ENCODE results near the gene GPX1. TPM values are rescaled to one million over a fixed set of nuclear protein-coding genes. Genes with fewer than 3 reads are reported as not detected.
"Not testable (repeated sequence)": the region's sequence is repeated elsewhere in the genome, so short reads cannot be mapped to it uniquely, and the experiment has no call there.

GPX1 gene
- polyA plus RNA-seq, 4 donors: 183 to 419 (median 337) TPM

DNA sequence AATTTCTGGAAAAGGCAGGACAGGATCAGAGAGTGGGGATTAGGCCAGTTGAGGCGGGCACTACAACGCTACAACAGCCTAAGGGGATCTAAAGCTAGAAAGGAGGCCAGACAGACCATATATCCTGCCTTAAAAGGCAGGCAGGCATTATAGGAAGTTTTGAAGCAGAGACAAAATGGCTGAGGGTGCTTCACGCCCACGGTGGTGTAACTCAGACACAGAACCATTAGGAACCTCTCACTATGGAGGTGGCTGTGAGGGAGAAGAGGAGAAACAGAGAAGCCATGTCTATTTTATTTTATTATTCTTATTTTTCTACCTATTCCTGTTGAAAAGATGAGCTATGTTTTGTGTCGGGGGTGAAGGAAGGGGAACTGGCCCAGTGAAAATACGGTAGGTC lies 16.2 kb downstream of the GPX1 start:
- no peak for FAIRE-seq

DNA sequence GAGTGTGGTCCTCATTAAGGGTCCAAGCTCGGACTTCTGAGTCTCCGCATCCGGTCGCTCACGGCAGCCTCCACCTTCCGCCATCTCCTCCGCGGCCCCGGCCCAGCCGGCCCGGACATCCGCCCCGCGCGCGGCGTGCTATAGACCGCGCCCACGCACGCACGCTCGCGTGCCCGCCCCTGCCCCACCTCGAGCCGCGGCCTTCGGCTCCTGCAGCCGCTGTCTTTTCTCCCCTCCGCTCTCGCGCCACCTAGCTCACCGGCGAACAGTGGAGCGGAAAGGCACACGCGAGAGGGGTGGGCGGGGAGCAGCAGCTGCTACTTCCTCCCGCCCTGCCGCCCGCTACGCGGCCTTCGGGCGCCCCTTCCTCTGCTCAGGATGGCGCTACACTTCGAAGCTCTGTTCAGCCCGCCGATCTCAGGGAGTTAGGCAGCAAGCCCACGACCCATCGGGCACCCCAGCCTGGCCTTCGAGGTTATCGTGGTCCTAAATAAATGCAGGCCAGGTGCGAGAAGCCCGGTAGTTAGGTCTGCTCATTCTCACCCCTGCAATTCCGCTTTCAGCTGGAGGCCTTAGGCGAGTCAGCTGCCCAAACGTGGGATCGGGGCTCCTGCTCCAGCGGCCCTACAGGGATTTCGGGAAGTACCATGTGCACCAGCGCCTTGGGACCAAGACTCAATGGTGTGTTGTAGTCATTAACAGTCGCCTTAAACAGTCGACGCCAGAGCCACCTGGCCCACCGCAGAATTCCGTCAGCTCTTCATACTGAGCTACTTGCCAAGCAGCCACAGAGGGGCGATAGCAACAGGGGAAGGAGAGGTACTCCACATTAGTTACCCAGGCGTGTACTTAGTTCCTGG lies 18.0 kb downstream of the GPX1 start, which contains the start of gene USP4:
USP4 (minus strand) TSS at position 113 of the 860 bp plus-strand sequence; CDS start at position 84, 29 bp downstream.
- no peak for FAIRE-seq
- H3K4me1 ChIP-seq (ENCODE audit: control insufficient read depth in 3 of 3, insufficient read depth in 2 of 3, low read depth in 1 of 3, low read length in 2 of 3): peaks cover 2 to 12% (median 6%) of the 10 kb centered on the region in 3 donors
- WGBS, 3 donors: 1 to 2% (median 2%) methylated on average over 59 to 70 of the region's 70 CpGs

More for the DNA sequence above, 16.2 kb downstream of the GPX1 start:
- Histone ChIP-seq H3K27ac (ENCODE audit: low read depth in 1 of 3, low read length in 2 of 3) (peak overlapping the region in 1 of 3 donors; percentile 99), H3K9me3 (ENCODE audit: control insufficient read depth in 2 of 2, insufficient read depth in 1 of 2, low read depth in 1 of 2, low read length in 1 of 2) (no peaks in the 10 kb centered on the region), H3K27me3 (ENCODE audit: control insufficient read depth in 3 of 3, insufficient read depth in 3 of 3, low read length in 3 of 3) (no peaks in the 10 kb centered on the region), H3K4me3 (ENCODE audit: low read depth in 1 of 3, low read length in 3 of 3) (no peak overlapping the region), H3K36me3 (ENCODE audit: control insufficient read depth in 3 of 3, insufficient read depth in 2 of 3, low read depth in 1 of 3, low read length in 3 of 3) (peaks cover 0 to 5% (median 0%) of the 10 kb centered on the region in 3 donors), H3K4me1 (ENCODE audit: control insufficient read depth in 3 of 3, insufficient read depth in 2 of 3, low read depth in 1 of 3, low read length in 2 of 3) (peaks cover 2 to 12% (median 6%) of the 10 kb centered on the region in 3 donors)
- DNase-seq: no peak
- 89 to 96% (median 95%) methylated on average over 6 of the region's 6 CpGs for WGBS, 3 donors

DNA sequence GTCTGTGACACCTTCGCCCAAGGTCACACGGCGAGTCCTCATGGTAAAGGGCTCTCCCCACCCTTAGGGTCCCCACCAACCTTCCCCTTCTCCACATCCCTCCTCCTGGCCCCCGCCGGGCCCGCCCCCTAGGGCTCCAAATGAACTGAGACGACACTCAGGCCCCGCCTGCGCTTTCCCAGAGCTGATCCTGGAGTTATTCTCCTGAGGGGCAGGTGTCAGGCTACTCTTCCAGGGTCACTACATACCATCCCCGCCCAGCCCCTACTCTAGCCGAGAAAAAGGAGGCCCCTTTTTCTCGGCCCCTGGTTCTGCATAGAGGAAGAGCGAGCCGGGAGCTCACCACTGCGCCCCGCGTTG lies 18.6 kb downstream of the GPX1 start:
- Histone ChIP-seq H3K9me3 (ENCODE audit: control insufficient read depth in 2 of 2, insufficient read depth in 1 of 2, low read depth in 1 of 2, low read length in 1 of 2) (no peaks in the 10 kb centered on the region), H3K27ac (ENCODE audit: low read depth in 1 of 3, low read length in 2 of 3) (peak overlapping the region; percentile 99 to 100 (median 99)), H3K27me3 (ENCODE audit: control insufficient read depth in 3 of 3, insufficient read depth in 3 of 3, low read length in 3 of 3) (no peaks in the 10 kb centered on the region), H3K36me3 (ENCODE audit: control insufficient read depth in 3 of 3, insufficient read depth in 2 of 3, low read depth in 1 of 3, low read length in 3 of 3) (peaks cover 3 to 18% (median 5%) of the 10 kb centered on the region in 3 donors), H3K4me1 (ENCODE audit: control insufficient read depth in 3 of 3, insufficient read depth in 2 of 3, low read depth in 1 of 3, low read length in 2 of 3) (peaks cover 2 to 14% (median 6%) of the 10 kb centered on the region in 3 donors), H3K4me3 (ENCODE audit: low read depth in 1 of 3, low read length in 3 of 3) (peak overlapping the region; percentile 86 to 99 (median 88))
- 1% methylated on average over 16 to 17 of the region's 17 CpGs for WGBS, 3 donors
- FAIRE-seq: no peak
- DNase-seq: peak in 1 of 2 donors; percentile 12

More for the DNA sequence above, 18.0 kb downstream of the GPX1 start, which contains the start of gene USP4:
- peak within 1 kb of the TSS; percentile 99 to 100 (median 99) for H3K27ac ChIP-seq (ENCODE audit: low read depth in 1 of 3, low read length in 2 of 3)
- peak within 1 kb of the TSS; percentile 86 to 99 (median 88) for H3K4me3 ChIP-seq (ENCODE audit: low read depth in 1 of 3, low read length in 3 of 3)
- no peaks in the 10 kb centered on the region for H3K9me3 ChIP-seq (ENCODE audit: control insufficient read depth in 2 of 2, insufficient read depth in 1 of 2, low read depth in 1 of 2, low read length in 1 of 2)
- H3K36me3 ChIP-seq (ENCODE audit: control insufficient read depth in 3 of 3, insufficient read depth in 2 of 3, low read depth in 1 of 3, low read length in 3 of 3): peaks cover 0 to 17% (median 3%) of the 10 kb centered on the region in 3 donors
- no peaks in the 10 kb centered on the region for H3K27me3 ChIP-seq (ENCODE audit: control insufficient read depth in 3 of 3, insufficient read depth in 3 of 3, low read length in 3 of 3)
- DNase-seq: peak; percentile 94 to 95

GRCh38 chr3:49333916-49334633 lies 24.1 kb downstream of the GPX1 start:
- DNase-seq (no peak), FAIRE-seq (no peak)
- Histone ChIP-seq H3K4me1 (ENCODE audit: control insufficient read depth in 3 of 3, insufficient read depth in 2 of 3, low read depth in 1 of 3, low read length in 2 of 3) (peaks cover 0 to 7% (median 3%) of the 10 kb centered on the region in 3 donors), H3K9me3 (ENCODE audit: control insufficient read depth in 2 of 2, insufficient read depth in 1 of 2, low read depth in 1 of 2, low read length in 1 of 2) (no peaks in the 10 kb centered on the region), H3K27ac (ENCODE audit: low read depth in 1 of 3, low read length in 2 of 3) (peak overlapping the region in 1 of 3 donors; percentile 27), H3K36me3 (ENCODE audit: control insufficient read depth in 3 of 3, insufficient read depth in 2 of 3, low read depth in 1 of 3, low read length in 3 of 3) (peaks cover 9 to 64% (median 21%) of the 10 kb centered on the region in 3 donors), H3K27me3 (ENCODE audit: control insufficient read depth in 3 of 3, insufficient read depth in 3 of 3, low read length in 3 of 3) (no peaks in the 10 kb centered on the region), H3K4me3 (ENCODE audit: low read depth in 1 of 3, low read length in 3 of 3) (no peak overlapping the region)
- WGBS, 3 donors: 89 to 97% (median 90%) methylated on average over 5 of the region's 5 CpGs

DNA sequence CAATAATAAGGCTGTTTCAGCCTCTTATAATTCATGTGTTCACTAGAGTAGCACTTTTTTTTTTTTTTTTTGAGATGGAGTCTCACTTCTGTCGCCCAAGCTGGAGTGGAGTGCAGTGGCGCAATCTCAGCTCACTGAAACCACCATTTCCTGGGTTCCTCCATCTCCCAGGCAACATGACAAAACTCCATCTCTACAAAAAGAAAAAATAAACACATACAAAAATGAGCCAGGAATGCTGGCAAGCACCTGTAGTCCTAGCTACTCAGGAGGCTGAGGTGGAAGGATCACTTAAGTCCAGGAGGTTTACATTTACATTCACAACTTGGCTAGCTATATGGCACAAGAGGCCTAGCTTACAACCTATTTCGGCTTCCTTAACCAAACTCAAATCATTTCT lies 25.1 kb downstream of the GPX1 start:
- Histone ChIP-seq H3K36me3 (ENCODE audit: control insufficient read depth in 3 of 3, insufficient read depth in 2 of 3, low read depth in 1 of 3, low read length in 3 of 3) (peaks cover 9 to 67% (median 21%) of the 10 kb centered on the region in 3 donors), H3K4me1 (ENCODE audit: control insufficient read depth in 3 of 3, insufficient read depth in 2 of 3, low read depth in 1 of 3, low read length in 2 of 3) (peaks cover 0 to 7% (median 0%) of the 10 kb centered on the region in 3 donors), H3K9me3 (ENCODE audit: control insufficient read depth in 2 of 2, insufficient read depth in 1 of 2, low read depth in 1 of 2, low read length in 1 of 2) (no peaks in the 10 kb centered on the region), H3K4me3 (ENCODE audit: low read depth in 1 of 3, low read length in 3 of 3) (no peak overlapping the region), H3K27ac (ENCODE audit: low read depth in 1 of 3, low read length in 2 of 3) (no peak overlapping the region), H3K27me3 (ENCODE audit: control insufficient read depth in 3 of 3, insufficient read depth in 3 of 3, low read length in 3 of 3) (no peaks in the 10 kb centered on the region)
- DNase-seq (no peak), FAIRE-seq (no peak)
- WGBS, 3 donors: 70 to 97% (median 90%) methylated on average over 3 of the region's 3 CpGs

DNA sequence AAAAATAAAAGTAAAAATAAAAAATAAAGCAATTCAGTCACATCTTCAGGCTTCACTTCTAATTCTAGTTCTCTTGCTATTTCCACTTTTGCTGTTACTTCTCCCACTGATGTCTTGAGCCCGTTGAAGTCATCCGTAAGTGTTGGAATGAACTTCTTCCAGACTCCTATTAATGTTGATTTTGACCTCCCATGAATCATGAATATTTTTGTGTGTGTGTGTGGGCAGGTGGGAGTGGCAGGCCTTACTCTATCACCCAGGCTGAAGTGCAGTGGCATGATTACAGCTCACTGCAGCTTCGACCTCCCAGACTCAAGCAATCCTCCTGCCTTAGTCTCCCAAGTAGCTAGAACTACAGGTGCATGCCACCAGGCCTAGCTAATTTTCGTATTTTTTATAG lies 29.0 kb downstream of the GPX1 start:
- FAIRE-seq (no peak), DNase-seq (no peak)
- Histone ChIP-seq H3K4me3 (ENCODE audit: low read depth in 1 of 3, low read length in 3 of 3) (no peak overlapping the region), H3K27ac (ENCODE audit: low read depth in 1 of 3, low read length in 2 of 3) (no peak overlapping the region), H3K36me3 (ENCODE audit: control insufficient read depth in 3 of 3, insufficient read depth in 2 of 3, low read depth in 1 of 3, low read length in 3 of 3) (peaks cover 16 to 79% (median 17%) of the 10 kb centered on the region in 3 donors), H3K4me1 (ENCODE audit: control insufficient read depth in 3 of 3, insufficient read depth in 2 of 3, low read depth in 1 of 3, low read length in 2 of 3) (peaks cover 0 to under 1% (median 0%) of the 10 kb centered on the region in 3 donors), H3K9me3 (ENCODE audit: control insufficient read depth in 2 of 2, insufficient read depth in 1 of 2, low read depth in 1 of 2, low read length in 1 of 2) (no peaks in the 10 kb centered on the region), H3K27me3 (ENCODE audit: control insufficient read depth in 3 of 3, insufficient read depth in 3 of 3, low read length in 3 of 3) (no peaks in the 10 kb centered on the region)
- 88 to 99% (median 95%) methylated on average over 4 of the region's 4 CpGs for WGBS, 3 donors

- H3K4me1 ChIP-seq (ENCODE audit: control insufficient read depth in 3 of 3, insufficient read depth in 2 of 3, low read depth in 1 of 3, low read length in 2 of 3); DNase-seq; FAIRE-seq; H3K9me3 ChIP-seq (ENCODE audit: control insufficient read depth in 2 of 2, insufficient read depth in 1 of 2, low read depth in 1 of 2, low read length in 1 of 2); H3K4me3 ChIP-seq (ENCODE audit: low read depth in 1 of 3, low read length in 3 of 3); H3K27ac ChIP-seq (ENCODE audit: low read depth in 1 of 3, low read length in 2 of 3); H3K27me3 ChIP-seq (ENCODE audit: control insufficient read depth in 3 of 3, insufficient read depth in 3 of 3, low read length in 3 of 3): not testable (repeated sequence)
- H3K36me3 ChIP-seq (ENCODE audit: control insufficient read depth in 3 of 3, insufficient read depth in 2 of 3, low read depth in 1 of 3, low read length in 3 of 3): peaks cover 17 to 78% (median 18%) of the 10 kb centered on the region in 3 donors
- WGBS, 3 donors: 77 to 90% (median 89%) methylated on average over 2 of the region's 2 CpGs
Measured at GRCh38 chr3:49328350-49328749, 29.8 kb downstream of the GPX1 start.

DNA sequence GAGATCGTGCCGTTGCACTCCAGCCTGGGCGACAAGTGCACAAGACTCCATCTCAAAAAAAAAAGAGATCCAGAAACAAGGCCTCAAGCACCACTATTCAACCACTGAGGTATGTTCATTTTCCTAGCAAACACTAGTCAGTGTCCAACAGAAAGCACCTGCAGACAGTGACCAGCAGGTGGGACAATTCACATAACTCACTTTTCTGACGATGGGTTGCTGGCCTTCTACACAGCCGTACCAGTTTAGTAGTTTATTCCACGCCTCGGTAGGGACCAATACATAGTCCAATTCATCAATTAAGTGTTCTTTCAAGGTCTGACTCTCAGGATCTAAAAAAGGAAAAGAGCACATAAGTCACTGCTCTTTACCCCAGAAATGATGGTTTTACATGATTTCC lies 30.7 kb downstream of the GPX1 start:
- no peak overlapping the region for H3K4me3 ChIP-seq (ENCODE audit: low read depth in 1 of 3, low read length in 3 of 3)
- 83 to 84% (median 83%) methylated on average over 7 of the region's 7 CpGs for WGBS, 3 donors
- no peak for FAIRE-seq
- no peaks in the 10 kb centered on the region for H3K4me1 ChIP-seq (ENCODE audit: control insufficient read depth in 3 of 3, insufficient read depth in 2 of 3, low read depth in 1 of 3, low read length in 2 of 3)
- peaks cover 13 to 78% (median 17%) of the 10 kb centered on the region in 3 donors for H3K36me3 ChIP-seq (ENCODE audit: control insufficient read depth in 3 of 3, insufficient read depth in 2 of 3, low read depth in 1 of 3, low read length in 3 of 3)
- H3K27ac ChIP-seq (ENCODE audit: low read depth in 1 of 3, low read length in 2 of 3): no peak overlapping the region
- no peaks in the 10 kb centered on the region for H3K9me3 ChIP-seq (ENCODE audit: control insufficient read depth in 2 of 2, insufficient read depth in 1 of 2, low read depth in 1 of 2, low read length in 1 of 2)
- no peak for DNase-seq
- no peaks in the 10 kb centered on the region for H3K27me3 ChIP-seq (ENCODE audit: control insufficient read depth in 3 of 3, insufficient read depth in 3 of 3, low read length in 3 of 3)
